Stimulated activated naive CD4-positive, alpha-beta T cell (primary cell): Measurements from ENCODE around the gene STX11.
"Not testable (repeated sequence)": the region's sequence is repeated elsewhere in the genome, so short reads cannot be mapped to it uniquely, and the experiment has no call there.

Experiments
- DNase-seq, 6 experiments: peaks; one replicate each; lab custom pipeline; 2025; lab: John Stamatoyannopoulos, UW

STX11 gene

GRCh38 chr6:144177726-144178125 lies 27.4 kb downstream of the STX11 start:
- no peak for DNase-seq

GRCh38 chr6:144178323-144178722 lies 28.0 kb downstream of the STX11 start:
- no peak for DNase-seq

- DNase-seq: no peak
These were observed 28.9 kb downstream of the STX11 start for GRCh38 chr6:144179237-144179636.

GRCh38 chr6:144179828-144180227 lies 29.5 kb downstream of the STX11 start:
- DNase-seq: no peak

GRCh38 chr6:144180354-144180753 lies 30.0 kb downstream of the STX11 start:
- not testable (repeated sequence) for DNase-seq

- DNase-seq: no peak
These were observed 31.3 kb downstream of the STX11 start for GRCh38 chr6:144181639-144182038.

- not testable (repeated sequence) for DNase-seq
These were observed 33.9 kb downstream of the STX11 start for GRCh38 chr6:144184186-144184585.

- no peak for DNase-seq
These were observed 35.0 kb downstream of the STX11 start for GRCh38 chr6:144185133-144185836.

GRCh38 chr6:144186817-144187625 lies 36.7 kb downstream of the STX11 start:
- no peak for DNase-seq

GRCh38 chr6:144189351-144189750 lies 39.0 kb downstream of the STX11 start:
- no peak for DNase-seq

- DNase-seq: no peak
These were observed 39.8 kb downstream of the STX11 start for GRCh38 chr6:144190080-144190479.

- DNase-seq: no peak
These were observed 40.3 kb downstream of the STX11 start for GRCh38 chr6:144190593-144190992.

GRCh38 chr6:144193181-144193580 lies 42.9 kb downstream of the STX11 start:
- DNase-seq: no peak

GRCh38 chr6:144194293-144194810 lies 44.0 kb downstream of the STX11 start:
- DNase-seq: no peak

- no peak for DNase-seq
These were observed 45.5 kb downstream of the STX11 start for GRCh38 chr6:144195671-144196270.

GRCh38 chr6:144197919-144198318 lies 47.6 kb downstream of the STX11 start:
- no peak for DNase-seq

GRCh38 chr6:144202879-144203468 lies 52.7 kb downstream of the STX11 start:
- DNase-seq: no peak

GRCh38 chr6:144211160-144211559 lies 60.8 kb downstream of the STX11 start:
- DNase-seq: no peak

GRCh38 chr6:144213315-144213714 lies 63.0 kb downstream of the STX11 start:
- no peak for DNase-seq

- DNase-seq: no peak
These were observed 63.7 kb downstream of the STX11 start for GRCh38 chr6:144214029-144214428.

GRCh38 chr6:144214622-144215401 lies 64.5 kb downstream of the STX11 start:
- DNase-seq: peak in 1 of 6 experiments; percentile 5
